H9 (cell line): ENCODE measurements around the gene DBR1. TPM values are rescaled to one million over a fixed set of nuclear protein-coding genes. Genes with fewer than 3 reads are reported as not detected.

ENCODE experiments used
- DNase-seq: peaks from one replicate; pipeline ENCODE4 v3.0.0-alpha.2; 2017
- H2AFZ ChIP-seq: one replicate; pipeline ENCODE4 v1.6.1; 2013; ENCODE audit warnings: mild to moderate bottlenecking, low read length, control low read depth, moderate library complexity
- H2AK5ac ChIP-seq: 2 replicates; pipeline ENCODE4 v1.6.1; 2013; ENCODE audit warnings: low read length, control low read depth, mixed read lengths; ENCODE audit not compliant: insufficient read length
- H2BK120ac ChIP-seq: one replicate; pipeline ENCODE4 v1.6.1; 2013; ENCODE audit warnings: low read depth, mild to moderate bottlenecking, low read length, control low read depth, inconsistent platforms; ENCODE audit not compliant: poor library complexity, severe bottlenecking
- H2BK12ac ChIP-seq: 2 replicates; pipeline ENCODE4 v1.6.1; 2013; ENCODE audit warnings: low read length, control low read depth, mixed read lengths, low read depth; ENCODE audit not compliant: insufficient read length
- H2BK15ac ChIP-seq: 2 replicates; pipeline ENCODE4 v1.6.1; 2013; ENCODE audit warnings: low read depth, low read length, control low read depth
- H2BK20ac ChIP-seq: one replicate; pipeline ENCODE4 v1.6.1; 2013; ENCODE audit warnings: low read depth, mild to moderate bottlenecking, low read length, control low read depth, inconsistent platforms; ENCODE audit not compliant: poor library complexity, severe bottlenecking
- H2BK5ac ChIP-seq: 2 replicates; pipeline ENCODE4 v1.6.1; 2013; ENCODE audit warnings: low read length, control low read depth, mixed read lengths; ENCODE audit not compliant: insufficient read length
- H3K14ac ChIP-seq: 2 replicates; pipeline ENCODE4 v1.6.1; 2013; ENCODE audit warnings: low read length, control low read depth; ENCODE audit not compliant: insufficient read depth
- H3K18ac ChIP-seq: 2 replicates; pipeline ENCODE4 v1.6.1; 2013; ENCODE audit warnings: low read depth, mild to moderate bottlenecking, mixed read lengths, low read length, control low read depth; ENCODE audit not compliant: insufficient read length
- H3K23ac ChIP-seq: 2 replicates; pipeline ENCODE4 v1.6.1; 2013; ENCODE audit warnings: low read length, control low read depth, mixed read lengths, low read depth; ENCODE audit not compliant: insufficient read length
- H3K23me2 ChIP-seq: 2 replicates; pipeline ENCODE4 v1.6.1; 2013; ENCODE audit warnings: low read depth, mild to moderate bottlenecking, mixed read lengths, low read length, control low read depth; ENCODE audit not compliant: insufficient read length, poor library complexity, severe bottlenecking
- H3K27ac ChIP-seq: 2 replicates; pipeline ENCODE4 v1.5.1; 2013; ENCODE audit warnings: low read length, control low read depth, mixed read lengths, low read depth; ENCODE audit not compliant: insufficient read length
- H3K27me3 ChIP-seq: 2 replicates; pipeline ENCODE4 v1.6.1; 2013; ENCODE audit warnings: low read length, control low read depth, inconsistent platforms; ENCODE audit not compliant: insufficient read depth
- H3K4ac ChIP-seq: 2 replicates; pipeline ENCODE4 v1.6.1; 2013; ENCODE audit warnings: low read depth, mild to moderate bottlenecking, control low read depth, inconsistent platforms, low read length, moderate library complexity
- H3K4me1 ChIP-seq: 2 replicates; pipeline ENCODE4 v1.6.1; 2013; ENCODE audit warnings: low read length, control low read depth, inconsistent platforms; ENCODE audit not compliant: insufficient read depth
- H3K4me2 ChIP-seq: 2 replicates; pipeline ENCODE4 v1.6.1; 2013; ENCODE audit warnings: low read length, control low read depth, mixed read lengths; ENCODE audit not compliant: insufficient read length, insufficient read depth
- H3K56ac ChIP-seq: 2 replicates; pipeline ENCODE4 v1.6.1; 2013; ENCODE audit warnings: low read depth, mild to moderate bottlenecking, mixed read lengths, low read length, control low read depth; ENCODE audit not compliant: insufficient read length
- H3K79me1 ChIP-seq: 2 replicates; pipeline ENCODE4 v1.6.1; 2013; ENCODE audit warnings: low read depth, mild to moderate bottlenecking, moderate library complexity, low read length, control low read depth, inconsistent platforms; ENCODE audit not compliant: insufficient read depth, poor library complexity, severe bottlenecking
- H3K79me2 ChIP-seq: 2 replicates; pipeline ENCODE4 v1.6.1; 2013; ENCODE audit warnings: low read length, control low read depth, inconsistent platforms; ENCODE audit not compliant: insufficient read depth
- H3K9ac ChIP-seq: 2 replicates; pipeline ENCODE4 v1.6.1; 2013; ENCODE audit warnings: low read length, control low read depth, mixed read lengths; ENCODE audit not compliant: insufficient read length; ENCODE audit errors: extremely low read depth
- H3K9me3 ChIP-seq: one replicate; pipeline ENCODE4 v1.6.1; 2013; ENCODE audit warnings: low read depth, low read length, inconsistent platforms; ENCODE audit not compliant: control insufficient read depth
- H3T11ph ChIP-seq: one replicate; pipeline ENCODE4 v1.6.1; 2013; ENCODE audit warnings: mild to moderate bottlenecking, low read length, control low read depth, inconsistent platforms
- H4K20me1 ChIP-seq: one replicate; pipeline ENCODE4 v1.6.1; 2013; ENCODE audit not compliant: control insufficient read depth, insufficient read length, insufficient read depth
- H4K5ac ChIP-seq: 2 replicates; pipeline ENCODE4 v1.6.1; 2013; ENCODE audit warnings: low read depth, mild to moderate bottlenecking, mixed read lengths, low read length, control low read depth; ENCODE audit not compliant: insufficient read length
- H4K8ac ChIP-seq: replicated peaks from 2 replicates; pipeline ENCODE4 v1.6.1; 2013; ENCODE audit warnings: low read length, control low read depth, mixed read lengths, low read depth; ENCODE audit not compliant: insufficient read length
- H4K91ac ChIP-seq: 2 replicates; pipeline ENCODE4 v1.6.1; 2013; ENCODE audit warnings: low read depth, mild to moderate bottlenecking, moderate library complexity, mixed read lengths, low read length, control low read depth; ENCODE audit not compliant: insufficient read length
- H3K27ac Mint-ChIP-seq, 3 experiments: 2 replicates in 2 of 3; 3 replicates in 1 of 3; pipeline ENCODE4 v1.8.0; 2020 to 2021; ENCODE audit warnings: mixed read lengths in 3 of 3, mild to moderate bottlenecking in 1 of 3, moderate library complexity in 1 of 3
- H3K27me3 Mint-ChIP-seq: 2 replicates; pipeline ENCODE4 v1.8.0; 2021; ENCODE audit warnings: low read depth, mild to moderate bottlenecking, moderate library complexity, mixed read lengths
- H3K36me3 Mint-ChIP-seq, 3 experiments: 2 replicates in 2 of 3; 3 replicates in 1 of 3; pipeline ENCODE4 v1.8.0; 2020 to 2021; ENCODE audit warnings: low read depth in 3 of 3, mixed read lengths in 3 of 3; ENCODE audit not compliant: insufficient read depth in 1 of 3
- H3K4me1 Mint-ChIP-seq, 2 experiments: 2 replicates each; pipeline ENCODE4 v1.8.0; 2020; ENCODE audit warnings: mixed read lengths in 2 of 2
- H3K4me3 Mint-ChIP-seq, 2 experiments: 2 replicates in 1 of 2; 3 replicates in 1 of 2; pipeline ENCODE4 v1.8.0; 2020 to 2021; ENCODE audit warnings: mild to moderate bottlenecking in 2 of 2, mixed read lengths in 2 of 2, moderate library complexity in 1 of 2
- H3K9me3 Mint-ChIP-seq, 2 experiments: 2 replicates in 1 of 2; 3 replicates in 1 of 2; pipeline ENCODE4 v1.8.0; 2020; ENCODE audit warnings: mild to moderate bottlenecking in 2 of 2, mixed read lengths in 2 of 2, moderate library complexity in 1 of 2
- total RNA-seq: library from RNA; stranded (reverse); gene quantifications from 2 replicates; pipeline ENCODE4 v1.2.1, GENCODE V29; 2021
- TF ChIP-seq, protein P1 (sequence below): fragments of 200-600 bp; sonication (generic); conservative IDR thresholded peaks from 3 replicates; pipeline ENCODE4 v1.8.0; 2021; ENCODE audit warnings: antibody characterized with exemption, mild to moderate bottlenecking

The DBR1 gene
- total RNA-seq, 1 experiment from 2014 or later = 21.6 TPM

DNA sequence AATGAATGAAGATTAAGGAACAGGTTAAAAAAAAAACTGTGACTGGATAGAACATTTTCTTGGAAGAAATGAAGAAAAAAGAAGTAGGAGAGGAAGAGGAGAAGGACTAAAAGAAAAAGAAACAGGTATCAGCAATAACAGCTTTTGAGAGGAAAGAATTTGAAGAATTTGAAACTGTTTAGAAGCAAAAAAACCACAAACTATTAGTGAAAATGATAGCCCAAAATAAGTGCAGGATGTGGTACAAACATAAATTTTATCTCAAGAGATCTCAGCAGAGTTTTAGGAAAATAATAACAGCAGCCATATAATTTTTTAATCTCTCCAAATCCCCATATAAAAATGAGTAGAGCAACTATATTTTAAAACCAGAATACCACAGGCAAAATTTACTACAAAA, 33.8 kb downstream of the DBR1 start:
- no peak overlapping the region for H2BK120ac ChIP-seq
- no peaks in the 10 kb centered on the region for H3K23me2 ChIP-seq
- H3K23ac ChIP-seq = no peak overlapping the region
- no peak for DNase-seq
- TF ChIP-seq, protein P1, sequence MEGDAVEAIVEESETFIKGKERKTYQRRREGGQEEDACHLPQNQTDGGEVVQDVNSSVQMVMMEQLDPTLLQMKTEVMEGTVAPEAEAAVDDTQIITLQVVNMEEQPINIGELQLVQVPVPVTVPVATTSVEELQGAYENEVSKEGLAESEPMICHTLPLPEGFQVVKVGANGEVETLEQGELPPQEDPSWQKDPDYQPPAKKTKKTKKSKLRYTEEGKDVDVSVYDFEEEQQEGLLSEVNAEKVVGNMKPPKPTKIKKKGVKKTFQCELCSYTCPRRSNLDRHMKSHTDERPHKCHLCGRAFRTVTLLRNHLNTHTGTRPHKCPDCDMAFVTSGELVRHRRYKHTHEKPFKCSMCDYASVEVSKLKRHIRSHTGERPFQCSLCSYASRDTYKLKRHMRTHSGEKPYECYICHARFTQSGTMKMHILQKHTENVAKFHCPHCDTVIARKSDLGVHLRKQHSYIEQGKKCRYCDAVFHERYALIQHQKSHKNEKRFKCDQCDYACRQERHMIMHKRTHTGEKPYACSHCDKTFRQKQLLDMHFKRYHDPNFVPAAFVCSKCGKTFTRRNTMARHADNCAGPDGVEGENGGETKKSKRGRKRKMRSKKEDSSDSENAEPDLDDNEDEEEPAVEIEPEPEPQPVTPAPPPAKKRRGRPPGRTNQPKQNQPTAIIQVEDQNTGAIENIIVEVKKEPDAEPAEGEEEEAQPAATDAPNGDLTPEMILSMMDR = no peak
- no peaks in the 10 kb centered on the region for H3K4me1 ChIP-seq
- no peaks in the 10 kb centered on the region for H4K20me1 ChIP-seq
- H3K14ac ChIP-seq = no peak overlapping the region
- no peak overlapping the region for H3T11ph ChIP-seq
- H4K5ac ChIP-seq = no peak overlapping the region
- no peak overlapping the region for H4K8ac ChIP-seq
- no peaks in the 10 kb centered on the region for H3K9me3 ChIP-seq
- no peak overlapping the region for H2BK12ac ChIP-seq
- H3K56ac ChIP-seq = no peak overlapping the region
- no peak overlapping the region for H2BK20ac ChIP-seq
- H3K27me3 ChIP-seq = no peaks in the 10 kb centered on the region
- no peaks in the 10 kb centered on the region for H3K79me2 ChIP-seq
- H3K4ac ChIP-seq = no peak overlapping the region
- H2BK15ac ChIP-seq = no peak overlapping the region
- H3K18ac ChIP-seq = no peak overlapping the region
- H2BK5ac ChIP-seq = no peak overlapping the region
- H3K79me1 ChIP-seq = no peaks in the 10 kb centered on the region
- Mint-ChIP-seq H3K9me3 (peaks cover 0 to 3% of the 10 kb centered on the region in 2 experiments; a peak in 1 of 5 replicates), H3K27me3 (peaks cover 3% of the 10 kb centered on the region; the same call in 1 of the 2 replicates), H3K36me3 (no peaks in the 10 kb centered on the region; a peak in 1 of 7 replicates), H3K4me1 (peaks cover 2 to 4% of the 10 kb centered on the region in 2 experiments; a peak in 3 of 4 replicates), H3K4me3 (no peak overlapping the region), H3K27ac (no peak overlapping the region)
- H2AFZ ChIP-seq = no peak overlapping the region
- H3K4me2 ChIP-seq = no peak overlapping the region
- H4K91ac ChIP-seq = no peak overlapping the region
- no peak overlapping the region for H3K9ac ChIP-seq
- no peak overlapping the region for H2AK5ac ChIP-seq
- H3K27ac ChIP-seq = no peak overlapping the region
